ENCODE results near the gene DNMT3A. TPM values are rescaled to one million over a fixed set of nuclear protein-coding genes. Genes with fewer than 3 reads are reported as not detected.

The DNMT3A gene
- total RNA-seq, 1 donor from 2014 or later, result 25.3 TPM

DNA sequence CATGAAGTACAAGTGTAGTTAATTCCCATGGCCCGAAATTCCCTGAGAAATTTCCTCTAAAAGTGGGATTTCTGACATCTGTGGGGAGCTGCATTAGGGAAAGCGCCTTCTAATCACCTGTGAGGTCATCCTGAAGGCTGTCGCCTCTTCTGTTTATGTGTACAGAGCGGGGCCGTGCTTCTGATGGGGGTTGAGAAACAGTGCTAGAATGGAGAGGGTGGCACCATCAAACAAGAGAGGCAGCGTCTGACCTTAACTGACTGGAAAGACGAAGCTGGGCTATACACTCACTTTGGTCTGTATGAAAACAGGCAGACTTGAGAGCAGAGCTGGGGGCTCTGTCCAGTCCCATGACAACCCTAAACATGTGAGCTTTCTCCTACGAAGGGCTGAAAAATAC lies 44.2 kb upstream of the DNMT3A start:
- no peak overlapping the region for H3K4me3 ChIP-seq (ENCODE audit: low read depth, low read length)
- H3K36me3 ChIP-seq (ENCODE audit: control insufficient read depth, insufficient read depth, low read length), result no peaks in the 10 kb centered on the region
- no peaks in the 10 kb centered on the region for H3K27me3 ChIP-seq (ENCODE audit: control insufficient read depth, insufficient read depth, low read length)
- TF ChIP-seq, protein P1, sequence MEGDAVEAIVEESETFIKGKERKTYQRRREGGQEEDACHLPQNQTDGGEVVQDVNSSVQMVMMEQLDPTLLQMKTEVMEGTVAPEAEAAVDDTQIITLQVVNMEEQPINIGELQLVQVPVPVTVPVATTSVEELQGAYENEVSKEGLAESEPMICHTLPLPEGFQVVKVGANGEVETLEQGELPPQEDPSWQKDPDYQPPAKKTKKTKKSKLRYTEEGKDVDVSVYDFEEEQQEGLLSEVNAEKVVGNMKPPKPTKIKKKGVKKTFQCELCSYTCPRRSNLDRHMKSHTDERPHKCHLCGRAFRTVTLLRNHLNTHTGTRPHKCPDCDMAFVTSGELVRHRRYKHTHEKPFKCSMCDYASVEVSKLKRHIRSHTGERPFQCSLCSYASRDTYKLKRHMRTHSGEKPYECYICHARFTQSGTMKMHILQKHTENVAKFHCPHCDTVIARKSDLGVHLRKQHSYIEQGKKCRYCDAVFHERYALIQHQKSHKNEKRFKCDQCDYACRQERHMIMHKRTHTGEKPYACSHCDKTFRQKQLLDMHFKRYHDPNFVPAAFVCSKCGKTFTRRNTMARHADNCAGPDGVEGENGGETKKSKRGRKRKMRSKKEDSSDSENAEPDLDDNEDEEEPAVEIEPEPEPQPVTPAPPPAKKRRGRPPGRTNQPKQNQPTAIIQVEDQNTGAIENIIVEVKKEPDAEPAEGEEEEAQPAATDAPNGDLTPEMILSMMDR (IDR thresholded peaks at IDR 0.05; ENCODE audit: insufficient read depth, low read length, poor library complexity, severe bottlenecking), result no peak
- no peak for DNase-seq (ENCODE audit: low read depth)

DNA sequence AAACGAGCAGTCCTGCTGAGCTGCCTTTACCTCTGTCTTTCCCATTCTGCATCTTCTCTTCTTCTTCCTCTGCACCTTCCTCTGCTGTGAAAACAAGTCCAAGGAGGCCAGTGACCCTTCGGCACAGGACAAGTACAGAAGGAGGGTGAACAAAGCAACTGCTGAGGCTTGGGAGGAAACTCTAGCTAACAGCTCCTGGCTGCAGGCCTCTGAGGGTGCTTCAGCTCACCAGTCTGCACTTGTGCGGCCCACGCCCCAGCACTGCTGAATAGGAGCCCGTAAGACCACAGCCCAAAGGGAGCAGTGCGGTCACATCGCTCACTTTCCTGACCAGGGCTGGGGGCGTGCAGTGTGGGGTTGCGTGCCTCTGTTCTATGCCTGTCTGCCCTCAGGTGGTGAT lies 42.1 kb upstream of the DNMT3A start:
- H3K36me3 ChIP-seq (ENCODE audit: control insufficient read depth, insufficient read depth, low read length), result no peaks in the 10 kb centered on the region
- TF ChIP-seq, protein P1 (IDR thresholded peaks at IDR 0.05; ENCODE audit: insufficient read depth, low read length, poor library complexity, severe bottlenecking), result no peak
- H3K27me3 ChIP-seq (ENCODE audit: control insufficient read depth, insufficient read depth, low read length), result no peaks in the 10 kb centered on the region
- no peak for DNase-seq (ENCODE audit: low read depth)
- no peak overlapping the region for H3K4me3 ChIP-seq (ENCODE audit: low read depth, low read length)

DNA sequence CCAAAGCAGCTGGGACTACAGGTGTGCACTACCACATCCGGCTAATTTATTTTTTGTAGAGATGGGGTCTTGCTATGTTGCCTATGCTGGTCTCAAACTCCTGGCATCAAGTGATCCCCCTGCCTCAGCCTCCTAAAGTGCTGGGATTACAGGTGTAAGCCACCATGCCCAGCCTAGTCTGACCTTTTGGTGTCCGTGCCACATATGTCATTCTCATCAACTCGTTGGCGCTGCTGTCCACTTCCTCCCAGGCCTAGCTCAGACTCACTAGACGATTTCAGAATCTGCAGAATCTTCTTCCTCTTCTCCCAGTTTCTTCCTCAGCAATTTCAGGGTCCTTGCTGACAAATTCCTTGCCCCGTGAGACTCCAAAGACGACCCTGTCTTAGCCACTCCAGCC lies 39.8 kb upstream of the DNMT3A start:
- Histone ChIP-seq H3K36me3 (ENCODE audit: control insufficient read depth, insufficient read depth, low read length) (no peaks in the 10 kb centered on the region), H3K4me3 (ENCODE audit: low read depth, low read length) (no peak overlapping the region), H3K27me3 (ENCODE audit: control insufficient read depth, insufficient read depth, low read length) (no peaks in the 10 kb centered on the region)
- TF ChIP-seq, protein P1 (IDR thresholded peaks at IDR 0.05; ENCODE audit: insufficient read depth, low read length, poor library complexity, severe bottlenecking), result no peak
- DNase-seq (ENCODE audit: low read depth), result no peak

DNA sequence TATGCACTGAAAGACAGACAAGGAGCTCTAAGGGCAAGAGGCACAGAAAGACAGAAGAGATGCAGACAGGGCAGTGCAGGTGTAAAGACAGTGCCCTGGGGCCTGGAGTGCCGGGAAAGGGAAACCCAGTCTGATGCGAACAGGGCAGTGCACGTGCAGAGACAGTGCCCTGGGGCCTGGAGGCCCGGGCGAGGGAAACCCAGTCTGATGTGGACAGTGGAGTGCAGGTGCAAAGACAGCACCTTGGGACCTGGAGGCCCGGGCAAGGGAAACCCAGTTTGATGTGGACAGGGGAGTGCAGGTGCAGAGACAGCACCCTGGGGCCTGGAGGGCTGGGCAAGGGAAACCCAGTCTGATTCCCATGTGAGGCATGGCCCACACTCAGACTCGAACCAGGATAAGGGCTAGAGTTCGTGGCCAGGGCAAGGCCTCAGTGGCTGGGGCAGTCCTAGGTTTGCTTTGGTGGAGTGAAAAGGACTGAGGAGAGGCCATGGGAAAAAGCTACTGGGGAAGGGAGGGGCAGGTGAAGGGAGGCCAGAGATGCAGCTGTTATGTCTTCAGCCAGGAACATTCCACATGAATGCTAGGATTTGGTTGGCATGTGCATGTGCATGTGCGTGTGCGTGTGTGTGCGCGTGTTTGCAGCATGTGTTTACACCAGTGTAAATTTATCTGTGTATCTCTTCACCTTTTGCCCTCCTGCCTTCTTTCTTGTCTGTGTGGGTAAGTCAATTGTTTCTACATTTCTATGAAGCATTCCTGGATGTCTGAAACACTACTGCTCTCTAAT lies 39.1 kb upstream of the DNMT3A start:
- Histone ChIP-seq H3K4me3 (ENCODE audit: low read depth, low read length) (no peak overlapping the region), H3K27me3 (ENCODE audit: control insufficient read depth, insufficient read depth, low read length) (no peaks in the 10 kb centered on the region), H3K36me3 (ENCODE audit: control insufficient read depth, insufficient read depth, low read length) (no peaks in the 10 kb centered on the region)
- no peak for DNase-seq (ENCODE audit: low read depth)
- TF ChIP-seq, protein P1 (IDR thresholded peaks at IDR 0.05; ENCODE audit: insufficient read depth, low read length, poor library complexity, severe bottlenecking), result no peak

DNA sequence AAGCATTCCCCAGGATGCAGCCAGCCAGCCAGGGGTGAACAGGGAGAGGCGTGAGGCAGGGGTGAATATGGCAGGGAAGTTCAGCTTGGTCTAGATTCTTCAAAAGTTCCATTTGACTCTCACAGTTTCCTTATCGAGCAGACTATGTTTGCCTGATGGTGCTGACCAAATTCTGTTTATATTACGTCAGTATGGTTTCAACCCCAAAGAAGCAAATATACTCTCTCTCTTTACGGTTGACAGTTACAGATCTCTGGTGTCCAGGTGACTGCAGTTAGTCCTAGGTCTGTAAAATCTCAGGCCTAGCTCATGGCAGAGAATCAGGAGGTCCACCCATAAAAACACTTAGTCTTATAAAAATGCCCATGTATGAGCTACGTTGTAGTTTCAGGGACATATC lies 38.3 kb upstream of the DNMT3A start:
- H3K27me3 ChIP-seq (ENCODE audit: control insufficient read depth, insufficient read depth, low read length), result no peaks in the 10 kb centered on the region
- no peaks in the 10 kb centered on the region for H3K36me3 ChIP-seq (ENCODE audit: control insufficient read depth, insufficient read depth, low read length)
- TF ChIP-seq, protein P1 (IDR thresholded peaks at IDR 0.05; ENCODE audit: insufficient read depth, low read length, poor library complexity, severe bottlenecking), result no peak
- H3K4me3 ChIP-seq (ENCODE audit: low read depth, low read length), result no peak overlapping the region
- DNase-seq (ENCODE audit: low read depth), result no peak

DNA sequence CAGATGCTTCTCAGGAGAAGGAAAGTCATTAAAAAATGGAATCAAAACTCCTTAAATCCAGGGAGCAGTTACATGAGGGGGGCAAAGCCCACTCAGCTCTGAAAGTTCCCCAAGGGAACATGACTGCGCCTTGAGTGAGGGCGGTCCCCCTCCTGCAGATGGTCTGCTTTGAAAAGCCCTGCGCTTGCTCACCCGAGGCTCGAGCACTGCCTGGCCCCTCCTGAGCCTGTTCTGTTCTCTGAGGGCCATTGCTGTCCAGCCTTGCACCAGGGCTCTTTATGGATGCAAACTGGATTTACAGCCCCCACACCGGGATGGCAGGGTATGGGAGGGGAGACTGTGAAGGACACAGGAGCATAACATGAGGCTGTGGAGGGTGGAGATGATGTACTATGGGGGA lies 37.8 kb upstream of the DNMT3A start:
- Histone ChIP-seq H3K36me3 (ENCODE audit: control insufficient read depth, insufficient read depth, low read length) (no peaks in the 10 kb centered on the region), H3K4me3 (ENCODE audit: low read depth, low read length) (no peak overlapping the region), H3K27me3 (ENCODE audit: control insufficient read depth, insufficient read depth, low read length) (no peaks in the 10 kb centered on the region)
- no peak for DNase-seq (ENCODE audit: low read depth)
- TF ChIP-seq, protein P1 (IDR thresholded peaks at IDR 0.05; ENCODE audit: insufficient read depth, low read length, poor library complexity, severe bottlenecking), result no peak
